GM18870 (cell line): ENCODE measurements around the gene LRIT3.

ENCODE experiments used
- ATAC-seq: cut with Tn5 transposase; IDR thresholded peaks from one replicate; pipeline ENCODE4 v1.9.1; 2021; ENCODE audit warnings: moderate library complexity; ENCODE audit not compliant: unreplicated experiment

LRIT3 gene

GRCh38 chr4:109902559-109903251 lies 54.8 kb downstream of the LRIT3 start:
- no peak for ATAC-seq

- no peak for ATAC-seq
These were observed 60.8 kb downstream of the LRIT3 start for GRCh38 chr4:109908731-109909130.

GRCh38 chr4:109910256-109910655 lies 62.3 kb downstream of the LRIT3 start:
- no peak for ATAC-seq

- ATAC-seq: no peak
These were observed 65.0 kb downstream of the LRIT3 start, which contains the start of gene EGF for GRCh38 chr4:109912706-109913595. TSS of gene EGF (plus strand) at chr4:109912883. CDS start at chr4:109913336, 453 bp downstream.

- ATAC-seq: no peak
These were observed 65.8 kb downstream of the LRIT3 start for GRCh38 chr4:109913596-109914241.

- no peak for ATAC-seq
These were observed 66.4 kb downstream of the LRIT3 start for GRCh38 chr4:109914322-109914721.

- no peak for ATAC-seq
These were observed 67.6 kb downstream of the LRIT3 start for GRCh38 chr4:109915385-109916026.

- ATAC-seq: peak; percentile 48
These were observed 68.1 kb downstream of the LRIT3 start for GRCh38 chr4:109916027-109916409.

- no peak for ATAC-seq
These were observed 73.5 kb downstream of the LRIT3 start for GRCh38 chr4:109921384-109921808.
